Measurements from ENCODE around the gene TMEM80. TPM values are rescaled to one million over a fixed set of nuclear protein-coding genes. Genes with fewer than 3 reads are reported as not detected.
"Not testable (repeated sequence)": the region's sequence is repeated elsewhere in the genome, so short reads cannot be mapped to it uniquely, and the experiment has no call there.

The TMEM80 gene
- total and polyA plus RNA-seq, 10 of the 15 experiments (the other 5 are each of a cell fraction or from before 2014, with no cell fraction given), result 6.7 to 30.9 (median 20.7) TPM

DNA sequence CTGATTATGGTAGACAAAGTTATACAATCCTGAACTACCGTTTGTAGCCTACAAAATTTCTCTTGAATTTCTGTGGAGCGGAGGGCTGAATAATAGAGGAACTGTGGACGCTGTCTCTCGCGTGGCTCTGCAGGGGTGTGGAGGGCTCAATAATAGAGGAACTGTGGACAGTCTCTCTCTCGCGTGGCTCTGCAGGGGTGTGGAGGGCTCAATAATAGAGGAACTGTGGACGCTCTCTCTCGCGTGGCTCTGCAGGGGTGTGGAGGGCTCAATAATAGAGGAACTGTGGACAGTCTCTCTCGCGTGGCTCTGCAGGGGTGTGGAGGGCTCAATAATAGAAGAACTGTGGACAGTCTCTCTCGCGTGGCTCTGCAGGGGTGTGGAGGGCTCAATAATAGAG, 42.5 kb upstream of the TMEM80 start:
- SMC1A ChIA-PET (ENCODE audit: uncharacterized antibody, unreplicated experiment); H3K36me3 ChIP-seq (ENCODE audit: control insufficient read depth in 2 of 2, insufficient read depth in 2 of 2, low read length in 1 of 2); H3K9ac ChIP-seq (ENCODE audit: control insufficient read depth, insufficient read depth, low read length); DNase-seq (ENCODE audit: low read depth, low spot score); H2AFZ ChIP-seq (ENCODE audit: control insufficient read depth, low read depth, low read length); H3K27me3 ChIP-seq (replicated peaks in 1 of 2; ENCODE audit: control insufficient read depth in 2 of 2, insufficient read depth in 2 of 2, low read length in 1 of 2); POLR2A ChIA-PET; ATAC-seq; intact Hi-C loops (cut with micrococcal nuclease; ENCODE audit: unreplicated experiment); RAD21 ChIA-PET (ENCODE audit: unreplicated experiment); H3K79me2 ChIP-seq (ENCODE audit: control insufficient read depth, insufficient read depth, low read length); H3K4me3 ChIP-seq; H3K4me2 ChIP-seq (ENCODE audit: control insufficient read depth, insufficient read depth); H3K27ac ChIP-seq (ENCODE audit: control insufficient read depth, insufficient read depth); in situ Hi-C loops (cut with MboI); H4K20me1 ChIP-seq (ENCODE audit: control insufficient read depth, insufficient read depth); H3K4me1 ChIP-seq (ENCODE audit: control insufficient read depth, insufficient read depth, low read length); BruUV-seq (replicated peaks); H3K9me3 ChIP-seq (replicated peaks; ENCODE audit: control insufficient read depth, insufficient read depth, low read length); FAIRE-seq; CTCF ChIA-PET: not testable (repeated sequence)
- 99% methylated on average over 14 of the region's 14 CpGs for WGBS (ENCODE audit: insufficient coverage, insufficient replicate concordance, low lambda C conversion rate, missing lambda C conversion rate)

DNA sequence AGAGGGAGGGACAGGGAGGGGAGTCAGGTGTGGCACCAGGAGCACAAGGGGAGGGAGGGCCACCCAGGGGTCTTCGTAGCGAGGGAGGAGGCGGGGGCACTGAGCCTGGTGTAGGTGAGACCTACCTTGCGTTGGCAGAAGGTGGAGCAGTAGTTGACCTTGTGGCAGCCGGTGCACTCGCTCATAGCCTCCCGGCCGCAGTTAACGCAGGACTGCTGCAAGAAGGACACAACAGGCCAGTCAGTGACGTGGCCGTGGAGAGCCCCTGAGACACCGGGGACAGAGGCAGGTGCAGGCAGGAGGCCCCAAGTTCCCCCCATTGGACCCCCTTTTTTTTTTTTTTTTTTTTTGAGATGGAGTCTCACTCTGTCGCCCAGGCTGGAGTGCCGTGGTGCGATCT, 41.8 kb upstream of the TMEM80 start:
- Histone ChIP-seq H3K27me3 (replicated peaks in 1 of 2; ENCODE audit: control insufficient read depth in 2 of 2, insufficient read depth in 2 of 2, low read length in 1 of 2) (no peaks in the 10 kb centered on the region), H3K4me1 (ENCODE audit: control insufficient read depth, insufficient read depth, low read length) (no peaks in the 10 kb centered on the region), H3K27ac (ENCODE audit: control insufficient read depth, insufficient read depth) (no peak overlapping the region), H2AFZ (ENCODE audit: control insufficient read depth, low read depth, low read length) (no peak overlapping the region), H3K9ac (ENCODE audit: control insufficient read depth, insufficient read depth, low read length) (no peak overlapping the region), H3K4me3 (no peak overlapping the region), H3K9me3 (replicated peaks; ENCODE audit: control insufficient read depth, insufficient read depth, low read length) (no peaks in the 10 kb centered on the region), H3K79me2 (ENCODE audit: control insufficient read depth, insufficient read depth, low read length) (no peaks in the 10 kb centered on the region), H3K4me2 (ENCODE audit: control insufficient read depth, insufficient read depth) (no peak overlapping the region), H3K36me3 (ENCODE audit: control insufficient read depth in 2 of 2, insufficient read depth in 2 of 2, low read length in 1 of 2) (peaks cover 5 to 9% of the 10 kb centered on the region in 2 experiments; a peak in 3 of 4 replicates), H4K20me1 (ENCODE audit: control insufficient read depth, insufficient read depth) (no peaks in the 10 kb centered on the region)
- intact Hi-C loops (cut with micrococcal nuclease; ENCODE audit: unreplicated experiment) (no loop called here), in situ Hi-C loops (cut with MboI) (no loop called here)
- FAIRE-seq (no peak), ATAC-seq (no peak), DNase-seq (ENCODE audit: low read depth, low spot score) (no peak)
- ChIA-PET POLR2A (no interaction called here), SMC1A (ENCODE audit: uncharacterized antibody, unreplicated experiment) (no interaction called here), CTCF (interaction anchor here (1.5 kb wide), 1 partner anchor 73 kb away, joined by 3 read pairs; no protein-coding TSS in a partner anchor), RAD21 (ENCODE audit: unreplicated experiment) (no interaction called here)
- no TSS peak for BruUV-seq (replicated peaks)
- WGBS (ENCODE audit: insufficient coverage, insufficient replicate concordance, low lambda C conversion rate, missing lambda C conversion rate), result 94% methylated on average over 12 of the region's 15 CpGs
- no peak for TF ChIP-seq CBX3 (IDR thresholded peaks at IDR 0.05; ENCODE audit: borderline replicate concordance, low read depth)
- no peak for TF ChIP-seq MTA2 (IDR thresholded peaks at IDR 0.05; ENCODE audit: low read depth)
- TF ChIP-seq, protein P1, sequence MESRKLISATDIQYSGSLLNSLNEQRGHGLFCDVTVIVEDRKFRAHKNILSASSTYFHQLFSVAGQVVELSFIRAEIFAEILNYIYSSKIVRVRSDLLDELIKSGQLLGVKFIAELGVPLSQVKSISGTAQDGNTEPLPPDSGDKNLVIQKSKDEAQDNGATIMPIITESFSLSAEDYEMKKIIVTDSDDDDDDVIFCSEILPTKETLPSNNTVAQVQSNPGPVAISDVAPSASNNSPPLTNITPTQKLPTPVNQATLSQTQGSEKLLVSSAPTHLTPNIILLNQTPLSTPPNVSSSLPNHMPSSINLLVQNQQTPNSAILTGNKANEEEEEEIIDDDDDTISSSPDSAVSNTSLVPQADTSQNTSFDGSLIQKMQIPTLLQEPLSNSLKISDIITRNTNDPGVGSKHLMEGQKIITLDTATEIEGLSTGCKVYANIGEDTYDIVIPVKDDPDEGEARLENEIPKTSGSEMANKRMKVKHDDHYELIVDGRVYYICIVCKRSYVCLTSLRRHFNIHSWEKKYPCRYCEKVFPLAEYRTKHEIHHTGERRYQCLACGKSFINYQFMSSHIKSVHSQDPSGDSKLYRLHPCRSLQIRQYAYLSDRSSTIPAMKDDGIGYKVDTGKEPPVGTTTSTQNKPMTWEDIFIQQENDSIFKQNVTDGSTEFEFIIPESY (IDR thresholded peaks at IDR 0.05), result no peak
- TF ChIP-seq, protein P2, sequence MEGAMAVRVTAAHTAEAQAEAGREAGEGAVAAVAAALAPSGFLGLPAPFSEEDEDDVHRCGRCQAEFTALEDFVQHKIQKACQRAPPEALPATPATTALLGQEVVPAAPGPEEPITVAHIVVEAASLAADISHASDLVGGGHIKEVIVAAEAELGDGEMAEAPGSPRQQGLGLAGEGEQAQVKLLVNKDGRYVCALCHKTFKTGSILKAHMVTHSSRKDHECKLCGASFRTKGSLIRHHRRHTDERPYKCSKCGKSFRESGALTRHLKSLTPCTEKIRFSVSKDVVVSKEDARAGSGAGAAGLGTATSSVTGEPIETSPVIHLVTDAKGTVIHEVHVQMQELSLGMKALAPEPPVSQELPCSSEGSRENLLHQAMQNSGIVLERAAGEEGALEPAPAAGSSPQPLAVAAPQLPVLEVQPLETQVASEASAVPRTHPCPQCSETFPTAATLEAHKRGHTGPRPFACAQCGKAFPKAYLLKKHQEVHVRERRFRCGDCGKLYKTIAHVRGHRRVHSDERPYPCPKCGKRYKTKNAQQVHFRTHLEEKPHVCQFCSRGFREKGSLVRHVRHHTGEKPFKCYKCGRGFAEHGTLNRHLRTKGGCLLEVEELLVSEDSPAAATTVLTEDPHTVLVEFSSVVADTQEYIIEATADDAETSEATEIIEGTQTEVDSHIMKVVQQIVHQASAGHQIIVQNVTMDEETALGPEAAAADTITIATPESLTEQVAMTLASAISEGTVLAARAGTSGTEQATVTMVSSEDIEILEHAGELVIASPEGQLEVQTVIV (IDR thresholded peaks at IDR 0.05; ENCODE audit: borderline replicate concordance, partially characterized antibody), result no peak
- no peak for TF ChIP-seq MYC (IDR thresholded peaks at IDR 0.05; ENCODE audit: insufficient read depth, insufficient read length, insufficient replicate concordance, low read length, severe bottlenecking)
- TF ChIP-seq MTA3 (IDR thresholded peaks at IDR 0.05; ENCODE audit: borderline replicate concordance, low read length), result no peak
- TF ChIP-seq KLF5 (IDR thresholded peaks at IDR 0.05; ENCODE audit: partially characterized antibody), result no peak
- no peak for TF ChIP-seq CHD2 (IDR thresholded peaks at IDR 0.05; ENCODE audit: borderline replicate concordance, low read depth, low read length)
- TF ChIP-seq, protein P3, sequence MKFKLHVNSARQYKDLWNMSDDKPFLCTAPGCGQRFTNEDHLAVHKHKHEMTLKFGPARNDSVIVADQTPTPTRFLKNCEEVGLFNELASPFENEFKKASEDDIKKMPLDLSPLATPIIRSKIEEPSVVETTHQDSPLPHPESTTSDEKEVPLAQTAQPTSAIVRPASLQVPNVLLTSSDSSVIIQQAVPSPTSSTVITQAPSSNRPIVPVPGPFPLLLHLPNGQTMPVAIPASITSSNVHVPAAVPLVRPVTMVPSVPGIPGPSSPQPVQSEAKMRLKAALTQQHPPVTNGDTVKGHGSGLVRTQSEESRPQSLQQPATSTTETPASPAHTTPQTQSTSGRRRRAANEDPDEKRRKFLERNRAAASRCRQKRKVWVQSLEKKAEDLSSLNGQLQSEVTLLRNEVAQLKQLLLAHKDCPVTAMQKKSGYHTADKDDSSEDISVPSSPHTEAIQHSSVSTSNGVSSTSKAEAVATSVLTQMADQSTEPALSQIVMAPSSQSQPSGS (IDR thresholded peaks at IDR 0.05; ENCODE audit: low read length), result no peak
- no peak for TF ChIP-seq POLR2A (IDR thresholded peaks at IDR 0.05; ENCODE audit: low read depth, low read length)
- no peak for TF ChIP-seq CHD4 (IDR thresholded peaks at IDR 0.05)

All from GM12878 (cell line).